ENCODE measurements around the gene GPR142. TPM values are rescaled to one million over a fixed set of nuclear protein-coding genes. Genes with fewer than 3 reads are reported as not detected.

Gene GPR142
- total and polyA plus RNA-seq, 4 donors, result 0.05 to 0.08 TPM; not detected in 2

DNA sequence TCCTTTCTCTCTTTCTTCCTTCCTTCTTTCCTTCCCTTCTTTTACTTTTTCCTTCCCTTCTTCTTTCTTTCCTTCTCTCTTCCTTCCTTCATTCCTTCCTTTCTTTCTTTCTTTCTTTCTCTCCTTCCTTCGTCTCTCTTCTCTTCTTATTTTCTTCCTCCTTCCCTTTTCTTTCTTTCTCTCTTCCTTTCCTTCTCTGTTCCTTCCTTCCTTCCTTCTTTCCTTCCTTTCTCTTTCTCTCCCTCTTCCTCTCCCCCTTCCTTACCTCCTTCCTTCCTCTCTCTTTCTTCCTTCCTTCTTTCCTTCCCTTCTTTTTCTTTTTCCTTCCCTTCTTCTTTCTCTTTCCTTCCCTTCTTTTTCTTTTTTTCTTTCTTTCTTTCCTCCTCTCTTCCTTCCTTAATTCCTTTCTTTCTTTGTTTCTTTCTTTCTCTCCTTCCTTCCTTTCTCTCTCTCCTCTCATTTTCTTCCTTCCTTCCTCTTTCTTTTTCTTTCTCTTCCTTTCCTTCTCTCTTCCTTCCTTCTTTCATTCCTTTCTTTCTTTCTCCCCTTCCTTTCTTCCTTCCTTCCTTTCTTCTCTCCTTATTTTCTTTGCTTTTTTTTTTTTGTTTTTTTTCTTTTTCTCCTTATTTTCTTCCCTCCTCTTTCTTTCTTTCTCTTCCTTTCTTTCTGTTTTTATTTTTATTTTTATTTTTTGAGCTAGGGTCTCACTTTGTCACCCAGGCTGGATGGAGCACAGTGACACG is 22.8 kb downstream of the GPR142 start (continued):
- TF ChIP-seq, protein P1, sequence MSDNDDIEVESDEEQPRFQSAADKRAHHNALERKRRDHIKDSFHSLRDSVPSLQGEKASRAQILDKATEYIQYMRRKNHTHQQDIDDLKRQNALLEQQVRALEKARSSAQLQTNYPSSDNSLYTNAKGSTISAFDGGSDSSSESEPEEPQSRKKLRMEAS (IDR thresholded peaks at IDR 0.05), result no peak
- TF ChIP-seq RAD21 (IDR thresholded peaks at IDR 0.05), result no peak

- Histone ChIP-seq H3K9ac (ENCODE audit: low read depth in 1 of 2, low read length in 2 of 2) (no peak overlapping the region), H3K4me3 (ENCODE audit: low read depth in 1 of 3, low read length in 3 of 3) (no peak overlapping the region), H3K27ac (ENCODE audit: low read depth in 1 of 2, low read length in 2 of 2) (no peak overlapping the region), H3K4me1 (ENCODE audit: control insufficient read depth in 4 of 4, insufficient read depth in 4 of 4, low read length in 3 of 4) (no peaks in the 10 kb centered on the region), H3K9me3 (ENCODE audit: control insufficient read depth in 4 of 4, low read length in 3 of 4) (no peaks in the 10 kb centered on the region), H3K27me3 (ENCODE audit: control insufficient read depth in 4 of 4, insufficient read depth in 4 of 4, low read length in 3 of 4) (no peaks in the 10 kb centered on the region), H3K36me3 (ENCODE audit: control insufficient read depth in 4 of 4, insufficient read depth in 3 of 4, low read depth in 1 of 4, low read length in 3 of 4) (no peaks in the 10 kb centered on the region)
- TF ChIP-seq HNF4A (conservative IDR thresholded peaks at IDR 0.05), result no peak
- TF ChIP-seq REST (IDR thresholded peaks at IDR 0.05), result no peak
- no peak for TF ChIP-seq TAF1 (conservative IDR thresholded peaks at IDR 0.05)
- no peak for TF ChIP-seq GABPA (IDR thresholded peaks at IDR 0.05 in 1 of 2, conservative IDR thresholded peaks at IDR 0.05 in 1 of 2)
- no peak for TF ChIP-seq RXRA (IDR thresholded peaks at IDR 0.05)
- no peak for TF ChIP-seq EGR1 (IDR thresholded peaks at IDR 0.05; ENCODE audit: low read depth in 2 of 2)
- no peak for TF ChIP-seq YY1 (IDR thresholded peaks at IDR 0.05)
- TF ChIP-seq CTCF (IDR thresholded peaks at IDR 0.05; ENCODE audit: low read depth, low read length, missing input control), result no peak
- TF ChIP-seq HNF4G (IDR thresholded peaks at IDR 0.05), result no peak
- no peak for TF ChIP-seq JUND (IDR thresholded peaks at IDR 0.05)
- TF ChIP-seq, protein P2, sequence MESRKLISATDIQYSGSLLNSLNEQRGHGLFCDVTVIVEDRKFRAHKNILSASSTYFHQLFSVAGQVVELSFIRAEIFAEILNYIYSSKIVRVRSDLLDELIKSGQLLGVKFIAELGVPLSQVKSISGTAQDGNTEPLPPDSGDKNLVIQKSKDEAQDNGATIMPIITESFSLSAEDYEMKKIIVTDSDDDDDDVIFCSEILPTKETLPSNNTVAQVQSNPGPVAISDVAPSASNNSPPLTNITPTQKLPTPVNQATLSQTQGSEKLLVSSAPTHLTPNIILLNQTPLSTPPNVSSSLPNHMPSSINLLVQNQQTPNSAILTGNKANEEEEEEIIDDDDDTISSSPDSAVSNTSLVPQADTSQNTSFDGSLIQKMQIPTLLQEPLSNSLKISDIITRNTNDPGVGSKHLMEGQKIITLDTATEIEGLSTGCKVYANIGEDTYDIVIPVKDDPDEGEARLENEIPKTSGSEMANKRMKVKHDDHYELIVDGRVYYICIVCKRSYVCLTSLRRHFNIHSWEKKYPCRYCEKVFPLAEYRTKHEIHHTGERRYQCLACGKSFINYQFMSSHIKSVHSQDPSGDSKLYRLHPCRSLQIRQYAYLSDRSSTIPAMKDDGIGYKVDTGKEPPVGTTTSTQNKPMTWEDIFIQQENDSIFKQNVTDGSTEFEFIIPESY (IDR thresholded peaks at IDR 0.05), result no peak
- TF ChIP-seq FOXA2 (IDR thresholded peaks at IDR 0.05), result no peak
- no peak for TF ChIP-seq NR2F2 (IDR thresholded peaks at IDR 0.05)
- TF ChIP-seq FOXA1 (IDR thresholded peaks at IDR 0.05), result no peak
- no peak for TF ChIP-seq SP1 (IDR thresholded peaks at IDR 0.05)
- 88% methylated on average over 11 of the region's 11 CpGs for WGBS
- DNase-seq (ENCODE audit: low spot score), result no peak
Observed at GRCh38 chr17:74390680-74391653, 23.7 kb downstream of the GPR142 start.

All from liver (tissue), 9 donors.